Ishikawa (cell line): Measurements from ENCODE around the gene AP1S3.

Source experiments
- CEBPB ChIP-seq: IDR thresholded peaks from 2 replicates; pipeline ENCODE4 v1.6.1; 2012
- CREB1 ChIP-seq: IDR thresholded peaks from 2 replicates; pipeline ENCODE4 v1.6.1; 2012; ENCODE audit warnings: low read depth
- EGR1 ChIP-seq: IDR thresholded peaks from 2 replicates; pipeline ENCODE4 v1.6.1; 2012
- EP300 ChIP-seq: IDR thresholded peaks from 2 replicates; pipeline ENCODE4 v1.6.1; 2012; ENCODE audit warnings: borderline replicate concordance
- FOXM1 ChIP-seq: IDR thresholded peaks from 2 replicates; pipeline ENCODE4 v1.6.1; 2012; ENCODE audit warnings: low read depth, borderline replicate concordance
- NFIC ChIP-seq: IDR thresholded peaks from 2 replicates; pipeline ENCODE4 v1.6.1; 2012
- RAD21 ChIP-seq: IDR thresholded peaks from 2 replicates; pipeline ENCODE4 v1.6.1; 2012; ENCODE audit warnings: low read depth
- TAF1 ChIP-seq: IDR thresholded peaks from 2 replicates; pipeline ENCODE4 v1.6.1; 2012; ENCODE audit warnings: low read depth, mild to moderate bottlenecking
- TCF12 ChIP-seq: IDR thresholded peaks from 2 replicates; pipeline ENCODE4 v1.6.1; 2012; ENCODE audit warnings: low read depth
- TEAD4 ChIP-seq: IDR thresholded peaks from 2 replicates; pipeline ENCODE4 v1.6.1; 2012
- YY1 ChIP-seq: IDR thresholded peaks from 2 replicates; pipeline ENCODE4 v1.6.1; 2012; ENCODE audit warnings: low read depth
- ZBTB7A ChIP-seq: IDR thresholded peaks from 2 replicates; pipeline ENCODE4 v1.6.1; 2012; ENCODE audit warnings: low read depth
- TF ChIP-seq, protein P1 (sequence below): IDR thresholded peaks from 2 replicates; pipeline ENCODE4 v1.6.1; 2012; ENCODE audit warnings: low read depth, mild to moderate bottlenecking
- TF ChIP-seq, protein P2 (sequence below): IDR thresholded peaks from 2 replicates; pipeline ENCODE4 v1.6.1; 2012
- TF ChIP-seq, protein P3 (sequence below): IDR thresholded peaks from 2 replicates; pipeline ENCODE4 v1.6.1; 2012

The AP1S3 gene

DNA sequence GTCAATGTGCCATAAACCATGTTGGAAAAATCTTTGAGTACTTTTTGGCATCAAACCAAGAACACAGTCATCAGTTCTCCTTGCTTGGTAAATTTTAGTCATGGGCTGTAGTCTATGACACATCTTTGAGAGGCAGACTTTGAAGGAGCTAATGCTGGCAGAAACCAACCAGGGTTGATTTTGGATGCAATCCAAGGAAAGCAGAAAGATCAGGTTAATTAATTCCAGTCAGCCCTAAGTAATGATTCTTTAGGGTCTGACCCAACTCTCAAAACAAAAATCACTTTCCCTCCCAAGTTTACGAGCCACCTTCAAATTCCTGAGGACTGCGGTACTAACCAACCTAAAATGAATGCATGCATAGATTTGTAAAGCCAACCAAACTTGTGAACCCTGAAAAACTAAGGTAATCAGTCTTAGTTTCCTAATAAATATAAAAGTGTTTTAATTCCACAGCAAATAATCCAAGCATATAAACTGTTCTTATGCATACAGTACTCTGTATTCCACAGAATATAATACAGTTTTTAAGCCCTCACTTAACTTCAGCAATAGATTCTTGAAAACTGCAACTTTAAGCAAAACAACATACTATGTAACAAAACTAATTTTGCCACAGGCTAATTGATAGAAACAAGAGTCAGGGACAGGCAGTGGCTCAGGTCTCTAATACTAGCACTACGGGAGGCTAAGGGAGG lies 22.0 kb downstream of the AP1S3 start:
- TF ChIP-seq EGR1 (no peak), NFIC (peak; percentile 79), FOXM1 (no peak)
- TF ChIP-seq, protein P1, sequence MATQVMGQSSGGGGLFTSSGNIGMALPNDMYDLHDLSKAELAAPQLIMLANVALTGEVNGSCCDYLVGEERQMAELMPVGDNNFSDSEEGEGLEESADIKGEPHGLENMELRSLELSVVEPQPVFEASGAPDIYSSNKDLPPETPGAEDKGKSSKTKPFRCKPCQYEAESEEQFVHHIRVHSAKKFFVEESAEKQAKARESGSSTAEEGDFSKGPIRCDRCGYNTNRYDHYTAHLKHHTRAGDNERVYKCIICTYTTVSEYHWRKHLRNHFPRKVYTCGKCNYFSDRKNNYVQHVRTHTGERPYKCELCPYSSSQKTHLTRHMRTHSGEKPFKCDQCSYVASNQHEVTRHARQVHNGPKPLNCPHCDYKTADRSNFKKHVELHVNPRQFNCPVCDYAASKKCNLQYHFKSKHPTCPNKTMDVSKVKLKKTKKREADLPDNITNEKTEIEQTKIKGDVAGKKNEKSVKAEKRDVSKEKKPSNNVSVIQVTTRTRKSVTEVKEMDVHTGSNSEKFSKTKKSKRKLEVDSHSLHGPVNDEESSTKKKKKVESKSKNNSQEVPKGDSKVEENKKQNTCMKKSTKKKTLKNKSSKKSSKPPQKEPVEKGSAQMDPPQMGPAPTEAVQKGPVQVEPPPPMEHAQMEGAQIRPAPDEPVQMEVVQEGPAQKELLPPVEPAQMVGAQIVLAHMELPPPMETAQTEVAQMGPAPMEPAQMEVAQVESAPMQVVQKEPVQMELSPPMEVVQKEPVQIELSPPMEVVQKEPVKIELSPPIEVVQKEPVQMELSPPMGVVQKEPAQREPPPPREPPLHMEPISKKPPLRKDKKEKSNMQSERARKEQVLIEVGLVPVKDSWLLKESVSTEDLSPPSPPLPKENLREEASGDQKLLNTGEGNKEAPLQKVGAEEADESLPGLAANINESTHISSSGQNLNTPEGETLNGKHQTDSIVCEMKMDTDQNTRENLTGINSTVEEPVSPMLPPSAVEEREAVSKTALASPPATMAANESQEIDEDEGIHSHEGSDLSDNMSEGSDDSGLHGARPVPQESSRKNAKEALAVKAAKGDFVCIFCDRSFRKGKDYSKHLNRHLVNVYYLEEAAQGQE = no peak
- TF ChIP-seq, protein P2, sequence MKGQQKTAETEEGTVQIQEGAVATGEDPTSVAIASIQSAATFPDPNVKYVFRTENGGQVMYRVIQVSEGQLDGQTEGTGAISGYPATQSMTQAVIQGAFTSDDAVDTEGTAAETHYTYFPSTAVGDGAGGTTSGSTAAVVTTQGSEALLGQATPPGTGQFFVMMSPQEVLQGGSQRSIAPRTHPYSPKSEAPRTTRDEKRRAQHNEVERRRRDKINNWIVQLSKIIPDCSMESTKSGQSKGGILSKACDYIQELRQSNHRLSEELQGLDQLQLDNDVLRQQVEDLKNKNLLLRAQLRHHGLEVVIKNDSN = no peak

DNA sequence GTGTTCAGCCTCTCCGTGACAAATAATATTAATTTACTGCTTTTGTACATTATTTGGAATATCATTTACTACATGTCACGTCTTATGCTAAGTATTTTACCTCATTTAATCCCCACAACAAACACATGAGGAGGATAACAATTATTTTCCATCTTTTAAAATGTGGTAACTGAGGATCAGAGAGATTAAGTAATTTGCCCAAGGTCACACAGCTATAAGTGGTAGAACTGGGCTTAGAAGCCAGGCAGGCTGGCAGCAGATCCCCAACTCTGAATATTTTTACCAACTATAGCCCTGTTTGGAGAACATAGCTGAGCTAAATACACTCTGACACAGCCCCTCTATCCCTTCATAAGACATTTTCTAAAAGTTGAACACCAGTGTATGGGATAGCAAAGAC lies 24.1 kb downstream of the AP1S3 start:
- TF ChIP-seq, protein P1 = no peak
- TF ChIP-seq EP300 (no peak), CREB1 (no peak), TCF12 (no peak), NFIC (no peak), EGR1 (no peak), FOXM1 (no peak), TAF1 (no peak), TEAD4 (no peak), YY1 (no peak), ZBTB7A (no peak), CEBPB (no peak), RAD21 (no peak)
- TF ChIP-seq, protein P2 = no peak
- TF ChIP-seq, protein P3, sequence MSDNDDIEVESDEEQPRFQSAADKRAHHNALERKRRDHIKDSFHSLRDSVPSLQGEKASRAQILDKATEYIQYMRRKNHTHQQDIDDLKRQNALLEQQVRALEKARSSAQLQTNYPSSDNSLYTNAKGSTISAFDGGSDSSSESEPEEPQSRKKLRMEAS = no peak

DNA sequence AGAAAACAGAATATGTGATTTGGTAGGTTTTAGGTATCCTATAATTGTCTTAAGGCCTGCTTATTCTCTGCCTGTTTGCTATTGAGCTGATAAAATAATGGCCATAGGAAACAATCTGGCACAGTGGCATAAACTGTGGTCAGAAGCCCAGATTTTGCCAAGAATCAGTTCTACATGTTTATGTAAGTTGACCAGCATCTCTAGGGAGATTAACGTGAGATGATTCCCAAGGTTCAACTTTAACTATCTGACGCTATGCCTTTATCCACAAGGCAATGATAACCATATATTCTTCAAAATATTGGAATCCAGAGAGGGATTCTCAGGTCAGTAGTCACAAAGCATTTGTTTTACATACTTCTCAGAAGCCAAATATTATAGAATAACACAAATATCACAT lies 25.6 kb downstream of the AP1S3 start:
- TF ChIP-seq, protein P3 = no peak
- TF ChIP-seq RAD21 (no peak), NFIC (no peak), TEAD4 (no peak), CREB1 (no peak), ZBTB7A (no peak), FOXM1 (no peak), TAF1 (no peak), EGR1 (no peak), CEBPB (no peak), EP300 (no peak), TCF12 (no peak), YY1 (no peak)
- TF ChIP-seq, protein P2 = no peak
- TF ChIP-seq, protein P1 = no peak

DNA sequence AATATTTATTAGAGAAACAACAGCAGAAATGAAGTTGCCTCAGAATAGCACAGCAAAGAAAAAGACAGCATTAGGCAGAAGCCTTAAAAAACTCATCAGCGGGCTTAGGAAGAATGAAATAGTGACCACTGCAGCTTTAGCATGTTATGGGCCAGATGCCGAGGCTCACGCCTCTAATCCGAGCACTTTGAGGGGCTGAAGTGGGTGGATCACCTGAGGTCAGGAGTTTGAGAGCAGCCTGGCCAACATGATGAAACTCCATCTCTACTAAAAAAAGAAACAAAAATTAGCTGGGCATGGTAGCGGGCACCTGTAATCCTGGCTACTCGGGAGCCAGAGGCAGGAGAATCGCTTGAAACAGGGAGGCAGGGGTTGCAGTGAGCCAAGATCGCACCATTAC lies 32.4 kb downstream of the AP1S3 start:
- TF ChIP-seq ZBTB7A (no peak), RAD21 (no peak), TCF12 (no peak), NFIC (no peak), EGR1 (no peak), CEBPB (no peak), EP300 (no peak), FOXM1 (no peak), TAF1 (no peak), YY1 (no peak), TEAD4 (no peak), CREB1 (no peak)
- TF ChIP-seq, protein P1 = no peak
- TF ChIP-seq, protein P2 = no peak
- TF ChIP-seq, protein P3 = no peak
